Measurements from ENCODE around the gene WLS. TPM values are rescaled to one million over a fixed set of nuclear protein-coding genes. Genes with fewer than 3 reads are reported as not detected.
A peak's percentile ranks its signal among the peaks of the same experiment; 100 is the strongest.

The WLS gene
- polyA plus RNA-seq, 3 donors: 137 to 145 (median 143) TPM

DNA sequence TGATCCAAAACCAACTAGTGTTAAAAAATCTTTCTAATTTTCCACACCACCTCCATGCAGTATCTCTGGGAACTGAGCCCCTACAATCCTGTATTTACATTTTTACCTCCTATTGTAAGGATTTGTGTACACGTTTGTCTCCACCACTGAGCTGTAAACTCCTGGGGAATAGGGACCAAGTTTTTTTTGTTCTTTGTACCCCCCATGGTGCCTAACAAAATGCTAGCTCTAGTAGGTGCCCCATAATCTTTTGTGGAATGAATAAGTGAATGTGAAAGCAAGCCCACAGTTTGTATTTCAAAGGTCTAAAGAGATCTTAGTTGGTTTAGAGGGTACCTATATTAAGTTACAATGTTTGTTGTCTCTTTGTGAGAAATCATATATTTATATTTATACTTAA lies 879 bp upstream of the WLS start:
- no peak for DNase-seq (ENCODE audit: extremely low read depth in 1 of 11, low read depth in 9 of 11, low spot score in 4 of 11)

DNA sequence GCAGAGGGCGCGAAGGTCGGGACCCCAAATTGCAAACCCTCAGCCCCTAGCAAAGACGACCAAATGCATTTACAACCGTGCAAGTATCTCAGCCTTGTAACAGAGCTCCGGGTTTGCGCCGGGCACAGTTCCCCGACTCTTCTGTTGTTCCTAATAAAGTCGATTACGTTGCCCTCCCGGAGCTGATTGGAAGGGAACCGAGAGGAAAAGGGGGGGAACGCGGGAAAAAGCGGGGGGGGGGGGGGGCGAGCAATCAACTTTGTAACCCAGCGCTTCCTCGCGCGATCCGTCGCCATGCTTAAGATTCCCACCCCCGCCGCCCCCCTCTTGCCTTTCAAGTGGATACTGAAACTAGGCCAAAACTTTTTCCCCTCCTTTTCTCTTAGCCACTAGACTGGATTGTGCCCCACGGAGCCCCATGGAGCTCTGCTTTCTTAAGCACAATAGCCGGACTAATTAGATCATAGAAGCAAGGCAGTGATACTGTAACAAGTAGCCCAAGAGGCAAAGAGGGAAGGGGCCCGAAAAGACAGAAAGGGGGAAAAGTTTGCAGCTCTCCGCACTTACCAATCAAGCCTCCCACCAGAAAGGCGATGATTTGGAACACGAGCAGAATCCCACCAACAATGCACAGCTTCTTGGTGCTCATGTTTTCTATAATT lies 565 bp downstream of the WLS start:
- peak in 1 of 11 donors; percentile 61 for DNase-seq (ENCODE audit: extremely low read depth in 1 of 11, low read depth in 9 of 11, low spot score in 4 of 11)

DNA sequence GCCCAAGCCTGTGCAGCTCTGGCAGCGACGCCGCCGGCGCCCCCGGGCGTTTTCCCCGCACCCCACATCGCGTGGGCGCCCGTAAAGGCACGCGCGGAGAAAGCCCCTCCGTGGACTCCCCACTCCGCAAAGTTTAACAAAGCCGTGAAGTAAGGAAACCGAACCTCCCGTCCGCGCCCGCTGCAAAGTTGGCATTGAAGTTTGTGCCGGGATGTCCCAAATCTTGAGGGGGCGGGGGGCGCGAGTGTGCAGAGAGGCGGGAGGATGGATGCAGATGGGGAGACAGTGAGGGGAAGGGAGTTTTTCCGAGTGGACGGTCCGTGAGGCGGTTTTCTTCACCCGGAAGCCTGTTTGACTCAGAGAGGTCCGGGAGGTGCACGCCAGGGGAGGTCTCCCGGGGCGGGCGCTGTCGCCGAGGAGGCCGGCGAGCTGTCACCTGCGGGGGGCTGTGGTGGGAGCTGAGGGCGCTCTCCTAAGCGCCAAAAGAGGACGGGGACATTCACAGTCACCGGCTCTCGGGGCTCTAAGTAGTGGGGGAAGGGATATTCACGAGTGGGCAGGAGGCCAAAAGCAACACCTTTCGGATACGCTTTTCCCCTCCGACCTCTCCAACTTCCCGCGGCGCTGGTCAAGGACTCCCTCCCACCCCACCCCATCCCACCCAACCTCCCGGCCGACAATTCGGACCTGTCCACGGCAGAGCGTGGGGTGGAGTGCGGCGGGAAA lies 1.3 kb downstream of the WLS start:
- DNase-seq (ENCODE audit: extremely low read depth in 1 of 11, low read depth in 9 of 11, low spot score in 4 of 11): no peak

GRCh38 chr1:68230484-68230802 lies 1.9 kb downstream of the WLS start:
- DNase-seq (ENCODE audit: extremely low read depth in 1 of 11, low read depth in 9 of 11, low spot score in 4 of 11): no peak

DNA sequence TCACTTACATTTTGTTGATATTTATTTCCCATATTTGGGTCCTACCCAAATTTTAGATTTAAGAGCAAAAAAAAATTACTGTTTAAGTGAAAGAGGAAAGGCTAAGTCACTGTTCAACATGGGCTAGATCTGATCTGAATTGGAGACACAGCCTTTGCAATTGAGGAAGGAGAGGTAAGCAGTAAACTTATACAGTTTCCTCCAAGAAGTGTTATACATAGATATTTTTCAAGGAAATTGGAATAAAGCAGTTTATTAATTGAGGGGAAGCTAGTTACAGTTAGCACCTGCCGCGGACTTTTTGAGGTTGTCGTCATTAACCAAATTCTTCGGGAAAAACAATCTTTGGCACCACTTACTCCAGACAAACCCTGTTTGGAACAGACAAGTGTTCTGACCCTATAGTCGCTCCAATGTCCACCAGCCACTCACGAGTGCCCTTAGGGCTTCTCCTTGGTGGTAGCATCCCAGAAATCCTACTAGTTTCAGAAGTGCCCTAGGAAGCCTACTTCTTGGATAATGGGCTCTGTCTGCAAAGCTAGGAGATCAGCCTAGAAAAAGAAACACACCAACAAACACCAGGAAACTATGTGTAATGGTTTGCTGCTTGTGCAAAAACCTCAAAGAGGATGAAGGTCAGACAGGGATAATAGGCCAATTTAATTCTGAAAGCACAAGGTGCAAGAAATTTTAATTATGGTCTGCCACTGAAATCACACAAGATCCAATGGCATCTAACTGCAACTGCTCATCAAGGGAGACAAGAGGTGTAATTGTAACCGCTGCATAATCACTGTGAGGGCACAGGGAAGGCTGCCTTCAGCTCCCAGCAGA lies 2.5 kb downstream of the WLS start:
- no peak for DNase-seq (ENCODE audit: extremely low read depth in 1 of 11, low read depth in 9 of 11, low spot score in 4 of 11)

- no peak for DNase-seq (ENCODE audit: extremely low read depth in 1 of 11, low read depth in 9 of 11, low spot score in 4 of 11)
Observed at GRCh38 chr1:68228851-68229250, 3.5 kb downstream of the WLS start.

GRCh38 chr1:68227598-68227997 lies 4.7 kb downstream of the WLS start:
- DNase-seq (ENCODE audit: extremely low read depth in 1 of 11, low read depth in 9 of 11, low spot score in 4 of 11): no peak

- no peak for DNase-seq (ENCODE audit: extremely low read depth in 1 of 11, low read depth in 9 of 11, low spot score in 4 of 11)
Observed at GRCh38 chr1:68225781-68226180, 6.5 kb downstream of the WLS start.

- DNase-seq (ENCODE audit: extremely low read depth in 1 of 11, low read depth in 9 of 11, low spot score in 4 of 11): no peak
Observed at GRCh38 chr1:68223687-68224086, 8.6 kb downstream of the WLS start.

- no peak for DNase-seq (ENCODE audit: extremely low read depth in 1 of 11, low read depth in 9 of 11, low spot score in 4 of 11)
Observed at GRCh38 chr1:68221980-68222373, 10.3 kb downstream of the WLS start.

DNA sequence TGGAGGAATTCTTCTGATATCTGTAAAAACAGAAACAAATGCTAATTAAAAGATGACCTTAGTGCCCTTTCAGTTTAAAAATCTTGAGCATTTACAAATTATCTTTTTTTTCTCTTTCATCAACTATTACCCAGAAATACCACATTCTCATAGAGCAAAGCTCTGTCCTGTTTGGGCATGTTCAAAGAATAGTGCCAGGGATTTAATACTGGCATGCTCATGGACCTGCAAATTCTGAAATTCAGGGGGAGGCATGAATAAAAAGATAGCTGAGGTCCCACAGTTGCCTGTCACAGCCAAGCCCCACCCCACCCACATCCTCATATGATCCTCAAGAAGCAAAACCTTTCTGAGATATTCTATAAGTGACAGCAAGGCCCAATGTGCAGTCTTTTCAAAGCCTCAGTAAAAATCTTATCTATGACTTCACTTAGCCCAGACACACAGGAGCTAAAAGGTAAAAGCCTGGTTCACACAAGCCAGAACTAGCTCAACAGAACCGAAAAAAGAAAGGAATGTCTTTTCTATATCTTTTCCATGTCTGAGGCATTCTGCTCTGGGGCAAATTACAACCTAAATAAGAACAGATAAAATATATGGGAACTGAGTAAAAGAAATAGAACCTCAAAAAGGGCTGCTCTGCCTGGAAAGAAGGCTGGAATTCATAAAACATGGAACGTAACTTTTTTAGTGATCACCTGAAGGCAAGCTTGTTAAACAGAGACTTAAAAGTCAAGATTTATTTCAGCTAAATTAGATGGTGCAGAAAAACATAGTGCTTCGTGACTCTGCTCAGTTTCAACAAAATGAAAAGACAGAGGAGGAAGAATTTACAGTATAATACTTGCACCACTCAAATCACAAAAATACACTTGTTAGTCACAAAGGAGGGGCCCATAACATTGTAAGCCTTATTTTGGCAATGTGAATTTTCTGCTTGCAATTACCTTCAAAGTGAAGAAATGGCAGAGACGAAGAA lies 11.0 kb downstream of the WLS start:
- DNase-seq (ENCODE audit: extremely low read depth in 1 of 11, low read depth in 9 of 11, low spot score in 4 of 11): no peak

GRCh38 chr1:68220420-68220819 lies 11.9 kb downstream of the WLS start:
- DNase-seq (ENCODE audit: extremely low read depth in 1 of 11, low read depth in 9 of 11, low spot score in 4 of 11): no peak

- DNase-seq (ENCODE audit: extremely low read depth in 1 of 11, low read depth in 9 of 11, low spot score in 4 of 11): no peak
Observed at GRCh38 chr1:68218490-68218889, 13.8 kb downstream of the WLS start.

DNA sequence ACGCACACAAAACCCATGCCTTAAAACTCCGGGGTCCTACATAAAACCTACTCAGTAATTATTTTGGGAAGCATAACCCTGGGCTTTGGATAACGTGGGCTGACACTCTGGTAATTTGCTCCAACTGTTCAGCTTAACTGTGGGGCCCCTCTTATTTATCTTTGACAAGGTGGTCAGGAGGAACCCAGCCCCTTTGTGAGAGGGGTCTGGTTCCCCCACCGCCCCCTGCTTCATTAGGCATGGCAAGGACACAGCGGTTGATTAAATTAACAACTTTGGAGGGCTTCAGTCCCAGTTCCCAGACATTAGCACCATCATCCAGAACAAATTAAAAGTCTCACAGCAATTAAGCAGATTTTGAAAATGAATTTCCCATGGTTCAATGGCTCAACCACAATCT lies 14.7 kb downstream of the WLS start:
- DNase-seq (ENCODE audit: extremely low read depth in 1 of 11, low read depth in 9 of 11, low spot score in 4 of 11): no peak

GRCh38 chr1:68217060-68217554 lies 15.2 kb downstream of the WLS start:
- no peak for DNase-seq (ENCODE audit: extremely low read depth in 1 of 11, low read depth in 9 of 11, low spot score in 4 of 11)

- DNase-seq (ENCODE audit: extremely low read depth in 1 of 11, low read depth in 9 of 11, low spot score in 4 of 11): no peak
Observed at GRCh38 chr1:68216089-68216772, 16.1 kb downstream of the WLS start.

DNA sequence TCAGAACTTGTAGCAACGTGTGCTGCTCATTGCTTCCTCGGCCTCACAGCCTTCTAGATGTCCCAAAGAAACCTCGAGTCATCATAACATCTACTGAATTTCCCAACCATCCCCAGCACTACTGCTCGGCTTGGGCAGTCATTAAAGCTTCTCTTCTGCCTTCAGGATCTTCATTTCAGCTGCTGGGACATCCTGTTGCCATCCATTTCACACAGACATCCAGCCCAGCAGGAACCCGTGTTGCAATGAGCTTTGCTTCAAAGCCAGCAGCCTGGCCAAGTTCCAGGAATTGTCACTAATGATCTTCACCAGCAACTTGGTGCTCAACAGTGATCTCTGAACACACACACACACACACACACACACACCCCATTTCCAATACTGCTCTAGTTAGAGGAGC lies 18.5 kb downstream of the WLS start:
- no peak for DNase-seq (ENCODE audit: extremely low read depth in 1 of 11, low read depth in 9 of 11, low spot score in 4 of 11)

DNA sequence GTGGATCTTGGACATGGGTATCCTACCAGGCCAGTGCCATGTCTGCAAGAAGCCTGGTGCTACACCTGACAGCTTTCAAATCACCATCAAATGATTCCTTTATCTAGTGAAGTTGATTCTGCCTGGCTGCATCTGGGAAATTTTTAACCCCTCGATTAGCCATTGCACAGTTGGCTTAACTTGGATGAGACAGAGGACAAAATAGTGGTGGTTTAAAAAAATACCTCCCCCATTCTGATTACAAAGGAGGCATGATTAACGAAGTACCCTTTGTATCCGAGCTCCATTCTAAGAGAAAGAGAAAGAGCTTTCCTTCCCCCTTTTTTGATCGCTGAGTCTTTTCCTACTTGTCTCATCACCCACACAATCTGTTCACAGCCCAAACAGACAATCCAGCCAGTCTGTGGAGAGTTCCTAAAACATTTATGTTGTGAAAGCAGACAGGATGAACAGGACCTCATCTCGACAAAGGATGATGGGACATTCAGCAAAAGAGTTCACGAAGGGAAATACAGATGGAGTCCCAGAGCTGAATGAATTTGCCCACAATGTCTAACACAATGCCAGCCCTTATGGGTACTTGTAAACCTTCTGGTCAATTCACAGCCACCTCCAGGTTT lies 20.5 kb downstream of the WLS start:
- DNase-seq (ENCODE audit: extremely low read depth in 1 of 11, low read depth in 9 of 11, low spot score in 4 of 11): no peak
